HG03045 (cell line): Measurements from ENCODE around the gene MRPL28.
"Not testable (repeated sequence)": the region's sequence is repeated elsewhere in the genome, so short reads cannot be mapped to it uniquely, and the experiment has no call there.

ENCODE experiments used
- ATAC-seq: cut with Tn5 transposase; IDR thresholded peaks from one replicate; pipeline ENCODE4 v1.9.1; 2021; ENCODE audit warnings: mild to moderate bottlenecking, moderate library complexity; ENCODE audit not compliant: unreplicated experiment

Gene MRPL28

GRCh38 chr16:341095-341973 lies 29.0 kb downstream of the MRPL28 start:
- not testable (repeated sequence) for ATAC-seq

GRCh38 chr16:340370-341091 lies 29.8 kb downstream of the MRPL28 start:
- no peak for ATAC-seq

GRCh38 chr16:339680-340079 lies 30.7 kb downstream of the MRPL28 start:
- ATAC-seq = no peak

DNA sequence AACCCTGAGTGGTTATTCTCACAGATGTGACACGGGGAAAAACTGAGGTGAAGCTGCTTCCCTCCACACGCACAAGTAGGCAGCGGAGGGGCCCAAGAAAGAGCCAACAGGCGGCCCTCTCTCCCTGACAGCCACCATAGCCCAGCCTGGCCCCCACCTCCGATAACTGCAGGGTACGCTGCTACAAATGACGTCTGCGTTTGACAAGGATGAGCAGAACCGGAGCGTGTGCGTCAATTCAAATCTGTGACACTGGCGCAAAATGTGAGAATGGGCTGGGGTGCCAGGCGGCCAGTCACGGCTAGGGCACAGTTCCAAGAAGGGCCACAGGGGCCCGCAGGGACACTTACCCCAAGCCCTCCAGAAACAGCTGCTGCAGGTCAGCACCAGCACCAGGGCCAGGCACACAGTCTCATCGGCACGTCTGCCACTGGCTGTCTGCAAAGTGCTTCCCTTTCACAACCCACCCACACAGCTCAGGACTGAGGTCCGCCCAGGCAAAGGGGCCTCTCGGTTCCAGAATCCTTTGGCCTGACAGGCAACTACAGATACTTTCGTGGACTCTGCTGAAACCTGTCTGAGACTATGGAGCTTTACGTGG lies 32.3 kb downstream of the MRPL28 start:
- ATAC-seq = no peak

- ATAC-seq = no peak
Observed at GRCh38 chr16:337437-337836, 32.9 kb downstream of the MRPL28 start.

DNA sequence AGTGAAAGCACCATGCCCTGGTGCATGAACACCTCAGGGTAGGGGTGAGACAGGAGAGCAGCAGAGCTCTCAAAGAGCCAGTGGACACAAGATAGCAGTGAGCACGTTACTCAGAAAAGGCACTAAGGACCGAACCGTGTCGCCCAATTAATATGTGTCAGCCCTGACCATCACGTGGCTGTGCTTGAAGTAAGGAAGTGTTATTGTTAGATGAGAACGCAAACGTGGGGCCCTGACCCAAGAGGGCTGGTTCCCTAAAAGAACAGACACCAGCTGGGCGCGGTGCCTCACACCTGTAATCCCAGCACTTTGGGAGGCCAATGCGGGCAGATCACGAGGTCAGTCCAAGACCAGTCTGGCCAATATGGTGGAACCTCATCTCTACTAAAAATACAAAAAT lies 34.1 kb downstream of the MRPL28 start:
- no peak for ATAC-seq

DNA sequence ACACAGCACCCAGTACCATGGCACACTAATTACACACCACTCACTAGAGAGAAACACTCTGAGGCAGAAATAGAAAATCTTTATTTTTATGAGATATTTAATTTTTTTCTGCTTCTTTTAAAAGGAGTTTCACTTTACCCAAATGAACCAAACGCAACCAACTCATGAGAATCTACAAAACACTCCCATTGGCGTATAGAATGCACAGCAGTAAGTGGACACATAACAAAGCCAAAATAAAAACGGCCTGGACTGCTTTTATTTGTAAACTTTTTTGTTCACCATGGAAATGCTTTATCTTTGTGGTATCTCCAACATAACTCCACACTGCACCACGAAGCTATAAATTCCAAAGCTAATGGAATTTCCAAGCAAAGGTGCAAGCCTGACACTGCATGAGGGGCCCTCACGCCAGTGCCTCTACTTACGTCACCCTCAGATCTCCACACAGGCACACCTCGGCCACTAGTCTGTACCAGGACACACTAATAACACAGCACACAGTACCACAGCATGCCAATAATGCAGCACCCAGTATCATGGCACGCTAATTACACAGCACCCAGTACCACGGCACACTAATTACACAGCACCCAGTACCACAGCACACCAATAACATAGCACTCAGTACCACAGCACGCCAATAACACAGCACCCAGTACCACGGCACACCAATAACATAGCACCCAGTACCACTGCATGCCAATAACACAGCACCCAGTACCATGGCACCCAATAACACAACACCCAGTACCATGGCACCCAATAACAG lies 35.3 kb downstream of the MRPL28 start:
- ATAC-seq = not testable (repeated sequence)

DNA sequence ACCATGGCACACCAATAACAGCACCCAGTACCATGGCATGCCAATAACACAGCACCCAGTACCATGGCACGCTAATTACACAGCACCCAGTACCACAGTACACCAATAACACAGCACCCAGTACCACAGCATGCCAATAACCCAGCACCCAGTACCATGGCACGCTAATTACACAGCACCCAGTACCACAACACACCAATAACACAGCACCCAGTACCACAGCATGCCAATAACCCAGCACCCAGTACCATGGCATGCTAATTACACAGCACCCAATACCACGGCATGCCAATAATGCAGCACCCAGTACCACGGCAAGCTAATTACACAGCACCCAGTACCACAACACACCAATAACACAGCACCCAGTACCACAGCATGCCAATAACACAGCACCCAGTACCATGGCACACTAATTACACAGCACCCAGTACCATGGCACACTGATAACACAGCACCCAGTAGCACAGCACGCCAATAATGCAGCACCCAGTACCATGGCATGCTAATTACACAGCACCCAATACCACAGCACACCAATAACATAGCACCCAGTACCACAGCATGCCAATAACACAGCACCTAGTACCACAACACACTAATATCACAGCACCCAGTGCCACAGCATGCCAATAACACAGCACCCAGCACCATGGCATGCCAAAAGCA lies 36.0 kb downstream of the MRPL28 start:
- ATAC-seq = not testable (repeated sequence)

GRCh38 chr16:333406-334094 lies 36.8 kb downstream of the MRPL28 start:
- no peak for ATAC-seq

- not testable (repeated sequence) for ATAC-seq
Observed at GRCh38 chr16:331181-331814, 39.0 kb downstream of the MRPL28 start.

DNA sequence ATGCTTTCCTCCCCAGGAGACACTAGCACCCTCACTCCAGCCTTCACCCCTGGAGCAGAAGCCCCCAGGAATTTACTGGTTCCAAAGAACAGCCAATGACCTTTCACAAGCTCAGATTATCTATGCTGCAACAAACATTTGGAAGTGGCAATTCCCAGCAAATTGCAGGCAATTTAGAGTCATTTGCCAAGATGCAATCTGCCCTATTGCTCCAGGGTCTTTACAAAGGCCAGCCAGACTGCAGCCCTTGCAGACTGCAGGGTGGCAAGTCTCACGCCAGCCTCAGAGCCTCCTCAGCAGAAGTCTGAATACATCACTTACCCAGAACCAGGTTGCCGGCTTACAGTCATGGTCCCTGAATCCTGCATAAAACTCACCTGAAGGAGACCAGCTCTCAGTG lies 39.6 kb downstream of the MRPL28 start:
- no peak for ATAC-seq

- no peak for ATAC-seq
Observed at GRCh38 chr16:325375-326145, 44.8 kb downstream of the MRPL28 start.

DNA sequence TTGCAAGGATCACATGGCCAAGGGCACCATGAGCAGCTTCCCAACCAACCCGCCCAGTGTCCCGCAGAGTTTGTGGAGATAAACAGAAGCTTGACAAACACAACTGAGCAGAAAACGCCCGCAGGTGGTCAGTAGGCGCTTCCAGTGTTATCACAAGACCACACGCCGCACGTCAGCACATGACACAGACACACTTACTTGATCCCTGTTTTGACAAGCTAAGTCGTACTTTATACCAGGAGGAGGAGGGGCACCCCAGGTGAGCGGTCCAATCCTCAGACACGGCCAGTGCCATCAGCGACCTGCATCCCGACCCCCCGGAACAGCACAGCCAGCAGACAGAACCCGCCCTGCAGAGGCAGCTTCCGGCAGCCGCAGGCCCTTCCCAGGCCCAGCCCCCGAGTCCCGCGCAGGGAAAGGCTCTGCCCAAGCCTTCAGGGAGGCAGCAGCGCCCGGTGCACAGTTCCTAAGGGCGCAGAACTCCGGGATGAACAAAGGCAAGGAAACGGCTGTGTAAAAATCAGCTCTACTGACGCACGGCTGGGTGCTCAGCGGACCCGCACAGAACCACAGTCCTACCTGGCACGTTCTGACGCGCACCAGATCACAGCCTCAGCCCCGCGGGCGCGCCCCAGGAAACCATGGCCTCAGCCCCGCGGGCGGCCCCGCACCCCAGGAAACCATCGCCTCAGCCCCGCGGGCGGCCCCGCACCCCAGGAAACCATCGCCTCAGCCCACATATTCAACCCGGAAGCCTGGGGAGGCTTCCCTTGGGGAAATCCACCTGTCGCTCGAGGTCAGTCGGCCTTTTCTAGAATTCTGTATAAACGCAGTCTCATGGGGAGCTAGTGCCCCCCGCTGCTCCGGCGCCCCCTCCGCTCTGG lies 45.6 kb downstream of the MRPL28 start:
- no peak for ATAC-seq

- ATAC-seq = no peak
Observed at GRCh38 chr16:324201-324450, 46.2 kb downstream of the MRPL28 start.

DNA sequence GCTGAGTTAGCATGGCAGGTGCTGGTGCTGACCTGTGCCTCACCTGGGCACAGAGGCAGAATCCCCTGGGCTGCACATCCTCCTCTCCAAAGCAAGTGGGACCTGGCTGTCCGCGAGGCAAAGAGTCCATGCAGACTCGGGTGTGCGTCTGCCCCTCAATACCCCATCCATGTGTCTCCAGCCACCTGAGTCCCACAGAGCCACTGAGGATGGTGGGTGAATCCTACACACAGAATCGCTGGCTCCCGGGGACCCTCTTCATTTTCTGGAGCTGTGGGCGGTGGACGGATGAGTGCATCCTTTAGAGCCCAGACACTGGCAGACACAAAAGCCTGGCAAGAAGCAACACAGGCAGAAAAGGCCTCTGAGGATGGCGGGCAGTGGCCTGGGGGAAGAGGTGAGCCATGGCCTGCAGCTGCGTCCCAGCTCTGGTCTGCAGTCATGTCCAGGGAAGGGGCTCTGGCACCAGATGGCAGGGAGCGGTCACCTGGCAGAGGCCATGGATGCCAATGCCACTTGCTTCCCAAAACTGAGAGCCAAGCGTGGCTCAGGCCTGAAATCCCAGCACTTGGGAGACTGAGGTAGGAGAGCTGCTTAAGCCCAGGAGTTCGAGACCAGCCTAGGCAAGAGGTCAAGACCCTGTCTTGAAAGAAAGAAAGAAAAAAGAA lies 47.7 kb downstream of the MRPL28 start:
- no peak for ATAC-seq

DNA sequence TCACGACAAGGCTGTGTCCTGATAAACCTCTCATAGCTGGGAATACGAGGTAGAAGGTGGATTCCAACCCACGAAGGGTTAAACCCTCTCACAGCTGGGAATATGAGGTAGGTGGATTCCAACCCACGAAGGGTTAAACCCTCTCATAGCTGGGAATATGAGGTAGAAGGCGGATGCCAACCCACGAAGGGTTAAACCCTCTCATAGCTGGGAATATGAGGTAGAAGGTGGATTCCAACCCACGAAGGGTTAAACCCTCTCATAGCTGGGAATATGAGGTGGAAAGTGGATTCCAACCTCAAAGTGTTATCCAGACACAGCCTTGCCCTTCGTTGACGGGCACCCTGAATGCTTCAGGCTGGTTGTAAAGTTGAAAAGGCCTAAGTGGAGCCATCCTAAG lies 48.8 kb downstream of the MRPL28 start:
- ATAC-seq = no peak

- no peak for ATAC-seq
Observed at GRCh38 chr16:320206-320605, 50.1 kb downstream of the MRPL28 start.
